Hematopoietic multipotent progenitor cell (in vitro differentiated cells): Measurements from ENCODE around the gene FAM193B. TPM values are rescaled to one million over a fixed set of nuclear protein-coding genes. Genes with fewer than 3 reads are reported as not detected.

Experiments
- DNase-seq, 3 donors: peaks; one replicate each; pipeline ENCODE4 v3.0.0-alpha.2; 2011 to 2015; ENCODE audit warnings: low read depth in 2 of 3, low spot score in 2 of 3
- total RNA-seq: library from RNA; depleted of rRNA; stranded (reverse); fragments of >200 nt; gene quantifications from one replicate; pipeline ENCODE4 v1.2.3, GENCODE V29; 2012

Gene FAM193B
- total RNA-seq: 35.5 TPM

- DNase-seq: peak; percentile 78 to 94 (median 93)
These were observed at the start of gene FAM193B for GRCh38 chr5:177554474-177555111. Gene FAM193B, minus strand, starts transcription at chr5:177554563. Its CDS starts 105 bp downstream, at chr5:177554458.

GRCh38 chr5:177604116-177604521 is 49.8 kb upstream of the FAM193B start:
- no peak for DNase-seq

GRCh38 chr5:177603631-177604030 is 49.3 kb upstream of the FAM193B start:
- DNase-seq: no peak

GRCh38 chr5:177602458-177602830 is 48.1 kb upstream of the FAM193B start:
- no peak for DNase-seq

- no peak for DNase-seq
These were observed 47.5 kb upstream of the FAM193B start for GRCh38 chr5:177601577-177602457.

GRCh38 chr5:177601126-177601525 is 46.8 kb upstream of the FAM193B start:
- no peak for DNase-seq

- peak in 1 of 3 donors; percentile 15 for DNase-seq
These were observed 46.2 kb upstream of the FAM193B start for GRCh38 chr5:177600508-177601018.

- peak; percentile 69 to 77 (median 76) for DNase-seq
These were observed 45.6 kb upstream of the FAM193B start, which contains the start of gene B4GALT7 for GRCh38 chr5:177599731-177600507. Gene B4GALT7, plus strand, starts transcription at chr5:177600132. Its CDS starts 79 bp downstream, at chr5:177600211.

GRCh38 chr5:177598477-177598876 is 44.1 kb upstream of the FAM193B start:
- no peak for DNase-seq

GRCh38 chr5:177596775-177597238 is 42.4 kb upstream of the FAM193B start:
- DNase-seq: no peak

- DNase-seq: no peak
These were observed 41.8 kb upstream of the FAM193B start for GRCh38 chr5:177595991-177596774.

- no peak for DNase-seq
These were observed 40.7 kb upstream of the FAM193B start for GRCh38 chr5:177595026-177595585.

GRCh38 chr5:177594071-177594470 is 39.7 kb upstream of the FAM193B start:
- DNase-seq: no peak

GRCh38 chr5:177593511-177593910 is 39.1 kb upstream of the FAM193B start:
- no peak for DNase-seq

- DNase-seq: no peak
These were observed 38.5 kb upstream of the FAM193B start for GRCh38 chr5:177592905-177593304.

GRCh38 chr5:177592010-177592834 is 37.9 kb upstream of the FAM193B start, which contains the start of gene TMED9:
Gene TMED9, plus strand, starts transcription at chr5:177592203. Its CDS starts 12 bp downstream, at chr5:177592215.
- peak; percentile 76 to 83 (median 82) for DNase-seq

GRCh38 chr5:177591690-177592009 is 37.3 kb upstream of the FAM193B start:
- DNase-seq: no peak

GRCh38 chr5:177590406-177590805 is 36.0 kb upstream of the FAM193B start:
- no peak for DNase-seq

GRCh38 chr5:177588413-177588909 is 34.1 kb upstream of the FAM193B start:
- DNase-seq: no peak
